Endothelial cell of umbilical vein (primary cell): Measurements from ENCODE around the gene BABAM2.
"Not testable (repeated sequence)": the region's sequence is repeated elsewhere in the genome, so short reads cannot be mapped to it uniquely, and the experiment has no call there.

ENCODE experiments used
- EZH2 ChIP-seq: IDR thresholded peaks from 2 replicates; pipeline ENCODE4 v1.6.1; 2012; ENCODE audit warnings: borderline replicate concordance, low read depth, mild to moderate bottlenecking, moderate library complexity, low read length, inconsistent platforms; ENCODE audit not compliant: severe bottlenecking
- POLR2A ChIP-seq: IDR thresholded peaks from 2 replicates; pipeline ENCODE4 v1.6.1; 2012; ENCODE audit warnings: low read depth, mild to moderate bottlenecking, control low read depth, low read length
- POLR2AphosphoS5 ChIP-seq: IDR thresholded peaks from 2 replicates; pipeline ENCODE4 v1.6.1; 2012; ENCODE audit warnings: low read depth, mild to moderate bottlenecking, control low read depth, low read length, moderate library complexity; ENCODE audit not compliant: insufficient read depth
- TF ChIP-seq, protein P1 (sequence below), 2 donors: IDR thresholded peaks; 1 replicate in 1 of 2; 2 replicates in 1 of 2; pipeline ENCODE4 v1.5.1; 2011; ENCODE audit warnings: low read length in 2 of 2, mild to moderate bottlenecking in 2 of 2, moderate library complexity in 2 of 2, control low read depth in 1 of 2, inconsistent platforms in 1 of 2, low read depth in 1 of 2; ENCODE audit not compliant: insufficient read depth in 1 of 2; ENCODE audit errors: extremely low read depth in 1 of 2
- TF ChIP-seq, protein P2 (sequence below): IDR thresholded peaks from 2 replicates; pipeline ENCODE4 v1.6.1; 2011; ENCODE audit not compliant: insufficient read depth, insufficient read length

DNA sequence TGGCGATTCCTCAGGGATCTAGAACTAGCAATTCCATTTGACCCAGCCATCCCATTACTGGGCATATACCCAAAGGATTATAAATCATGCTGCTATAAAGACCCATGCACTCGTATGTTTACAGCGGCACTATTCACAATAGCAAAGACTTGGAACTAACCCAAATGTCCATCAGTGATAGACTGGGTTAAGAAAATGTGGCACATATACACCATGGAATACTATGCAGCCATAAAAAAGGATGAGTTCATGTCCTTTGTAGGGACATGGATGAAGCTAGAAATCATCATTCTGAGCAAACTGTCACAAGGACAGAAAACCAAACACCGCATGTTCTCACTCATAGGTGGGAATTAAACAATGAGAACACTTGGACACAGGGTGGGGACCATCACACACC, 481.2 kb downstream of the BABAM2 start:
- TF ChIP-seq EZH2, POLR2AphosphoS5, POLR2A: not testable (repeated sequence)
- TF ChIP-seq, protein P1, sequence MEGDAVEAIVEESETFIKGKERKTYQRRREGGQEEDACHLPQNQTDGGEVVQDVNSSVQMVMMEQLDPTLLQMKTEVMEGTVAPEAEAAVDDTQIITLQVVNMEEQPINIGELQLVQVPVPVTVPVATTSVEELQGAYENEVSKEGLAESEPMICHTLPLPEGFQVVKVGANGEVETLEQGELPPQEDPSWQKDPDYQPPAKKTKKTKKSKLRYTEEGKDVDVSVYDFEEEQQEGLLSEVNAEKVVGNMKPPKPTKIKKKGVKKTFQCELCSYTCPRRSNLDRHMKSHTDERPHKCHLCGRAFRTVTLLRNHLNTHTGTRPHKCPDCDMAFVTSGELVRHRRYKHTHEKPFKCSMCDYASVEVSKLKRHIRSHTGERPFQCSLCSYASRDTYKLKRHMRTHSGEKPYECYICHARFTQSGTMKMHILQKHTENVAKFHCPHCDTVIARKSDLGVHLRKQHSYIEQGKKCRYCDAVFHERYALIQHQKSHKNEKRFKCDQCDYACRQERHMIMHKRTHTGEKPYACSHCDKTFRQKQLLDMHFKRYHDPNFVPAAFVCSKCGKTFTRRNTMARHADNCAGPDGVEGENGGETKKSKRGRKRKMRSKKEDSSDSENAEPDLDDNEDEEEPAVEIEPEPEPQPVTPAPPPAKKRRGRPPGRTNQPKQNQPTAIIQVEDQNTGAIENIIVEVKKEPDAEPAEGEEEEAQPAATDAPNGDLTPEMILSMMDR (IDR thresholded peaks at IDR 0.05; ENCODE audit: extremely low read depth in 1 of 2, insufficient read depth in 1 of 2, low read depth in 1 of 2, low read length in 2 of 2): not testable (repeated sequence)
- TF ChIP-seq, protein P2, sequence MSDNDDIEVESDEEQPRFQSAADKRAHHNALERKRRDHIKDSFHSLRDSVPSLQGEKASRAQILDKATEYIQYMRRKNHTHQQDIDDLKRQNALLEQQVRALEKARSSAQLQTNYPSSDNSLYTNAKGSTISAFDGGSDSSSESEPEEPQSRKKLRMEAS: not testable (repeated sequence)
